Activated CD8-positive, alpha-beta T cell treated with anti-CD3 and anti-CD28 coated beads, Interleukin-2, amount 10 ng/mL, durations not matched to agents 7 days and 5 days (primary cell): ENCODE results near the gene ABCC3. TPM values are rescaled to one million over a fixed set of nuclear protein-coding genes. Genes with fewer than 3 reads are reported as not detected.

Source experiments
- ATAC-seq: fragments of 150-1000 bp; cut with Tn5 transposase; one replicate; pipeline ENCODE4 v1.10.0; 2021; ENCODE audit warnings: moderate library complexity
- CTCF ChIA-PET: fragments of 350-600 bp; sonication (Branson Sonifier 250); formaldehyde crosslinking; loops from one replicate; lab custom pipeline; 2021; ENCODE audit warnings: antibody characterized with exemption; lab: Charles Lee
- POLR2A ChIA-PET: fragments of 350-600 bp; sonication (Branson Sonifier 250); formaldehyde crosslinking; loops from one replicate; lab custom pipeline; 2021; ENCODE audit warnings: antibody characterized with exemption; lab: Charles Lee
- DNase-seq: peaks from one replicate; pipeline ENCODE4 v3.0.0-alpha.2; 2020
- H3K27ac Mint-ChIP-seq: one replicate; pipeline ENCODE4 v1.8.0; 2021; ENCODE audit warnings: mild to moderate bottlenecking, mixed read lengths
- H3K27me3 Mint-ChIP-seq: one replicate; pipeline ENCODE4 v1.8.0; 2021; ENCODE audit warnings: low read depth, mixed read lengths
- H3K36me3 Mint-ChIP-seq: one replicate; pipeline ENCODE4 v1.8.0; 2021; ENCODE audit warnings: low read depth, mixed read lengths
- H3K4me1 Mint-ChIP-seq: one replicate; pipeline ENCODE4 v1.8.0; 2021; ENCODE audit warnings: low read depth, mixed read lengths
- H3K4me3 Mint-ChIP-seq: one replicate; pipeline ENCODE4 v1.8.0; 2021; ENCODE audit warnings: mild to moderate bottlenecking, mixed read lengths
- H3K9me3 Mint-ChIP-seq: one replicate; pipeline ENCODE4 v1.8.0; 2022; ENCODE audit warnings: mixed read lengths; ENCODE audit not compliant: insufficient read depth
- total RNA-seq, 2 experiments: library from RNA; stranded (reverse); gene quantifications; one replicate each; pipeline ENCODE4 v1.2.3, GENCODE V29; 2021

The ABCC3 gene
- total RNA-seq, 2 experiments from 2014 or later, result not detected

GRCh38 chr17:50667259-50668024 is 32.8 kb downstream of the ABCC3 start:
- DNase-seq (no peak), ATAC-seq (no peak)
- Mint-ChIP-seq H3K4me3 (no peak overlapping the region), H3K27me3 (no peaks in the 10 kb centered on the region), H3K27ac (no peak overlapping the region), H3K36me3 (no peaks in the 10 kb centered on the region), H3K4me1 (no peaks in the 10 kb centered on the region), H3K9me3 (no peaks in the 10 kb centered on the region)
- ChIA-PET POLR2A (no interaction called here), CTCF (no interaction called here)

DNA sequence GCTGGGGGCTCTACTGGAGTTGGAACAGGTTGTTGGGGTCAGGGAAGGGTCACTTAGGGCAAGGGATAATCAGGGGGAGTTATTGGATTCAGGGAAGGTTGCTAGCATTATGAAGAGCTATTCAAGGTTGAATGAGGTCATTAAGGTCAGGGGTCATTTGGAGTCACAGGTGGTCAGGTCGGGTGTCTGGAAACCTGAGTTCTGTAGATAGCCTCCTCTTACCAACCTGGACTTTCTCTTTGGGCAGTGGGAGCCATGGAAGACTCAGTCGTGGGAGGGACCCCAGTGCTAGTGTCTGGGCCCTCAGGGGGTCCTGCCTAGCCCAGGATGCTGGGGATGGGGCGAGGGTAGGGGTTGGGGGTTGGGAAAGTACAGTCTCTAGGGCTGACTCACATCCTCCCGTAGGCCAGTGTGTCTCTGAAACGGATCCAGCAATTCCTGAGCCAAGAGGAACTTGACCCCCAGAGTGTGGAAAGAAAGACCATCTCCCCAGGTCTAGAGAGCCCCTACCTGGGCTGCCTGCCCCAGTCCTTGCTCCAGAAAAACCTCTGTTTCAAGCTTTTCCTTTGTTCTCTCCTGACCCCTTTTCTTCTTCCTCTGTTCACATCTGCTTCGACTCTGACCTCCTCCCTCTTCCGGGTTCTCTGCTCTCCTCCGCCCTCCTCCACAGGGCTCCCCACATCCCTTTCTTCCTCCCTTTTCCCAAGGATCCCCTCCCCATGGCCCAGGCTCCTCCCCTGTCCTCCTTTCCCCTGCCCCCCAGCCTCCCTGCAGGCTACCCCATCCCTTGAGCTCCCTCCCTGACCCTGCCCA is 33.5 kb downstream of the ABCC3 start:
- no peak for ATAC-seq
- Mint-ChIP-seq H3K9me3 (no peaks in the 10 kb centered on the region), H3K36me3 (no peaks in the 10 kb centered on the region), H3K4me3 (no peak overlapping the region), H3K27ac (no peak overlapping the region), H3K4me1 (no peaks in the 10 kb centered on the region), H3K27me3 (no peaks in the 10 kb centered on the region)
- ChIA-PET CTCF (no interaction called here), POLR2A (no interaction called here)
- DNase-seq, result no peak

DNA sequence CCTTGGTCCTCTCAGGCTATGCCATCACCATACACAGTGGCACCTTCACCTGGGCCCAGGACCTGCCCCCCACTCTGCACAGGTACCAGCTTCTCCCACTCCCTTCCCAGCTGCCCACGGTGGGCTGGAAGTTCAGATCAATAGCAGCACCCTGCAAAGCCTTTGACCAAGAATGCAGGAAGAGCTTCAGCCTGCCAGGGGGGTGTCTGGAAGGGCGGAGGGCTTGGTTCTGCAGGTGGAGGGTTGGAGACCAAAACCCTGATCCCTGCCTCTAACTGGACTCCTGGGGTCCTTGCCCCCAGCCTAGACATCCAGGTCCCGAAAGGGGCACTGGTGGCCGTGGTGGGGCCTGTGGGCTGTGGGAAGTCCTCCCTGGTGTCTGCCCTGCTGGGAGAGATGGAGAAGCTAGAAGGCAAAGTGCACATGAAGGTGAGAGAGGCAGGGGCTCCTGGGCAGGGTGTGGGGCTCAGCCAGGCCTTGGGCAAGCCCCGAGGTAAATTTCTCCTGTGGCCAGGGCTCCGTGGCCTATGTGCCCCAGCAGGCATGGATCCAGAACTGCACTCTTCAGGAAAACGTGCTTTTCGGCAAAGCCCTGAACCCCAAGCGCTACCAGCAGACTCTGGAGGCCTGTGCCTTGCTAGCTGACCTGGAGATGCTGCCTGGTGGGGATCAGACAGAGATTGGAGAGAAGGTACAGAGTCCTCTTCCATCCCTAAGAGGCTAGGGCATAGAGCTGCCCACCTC is 34.3 kb downstream of the ABCC3 start:
- CTCF ChIA-PET, result interaction anchor here (1.7 kb wide), 1 partner anchor 8 kb away, joined by 4 read pairs; no protein-coding TSS in a partner anchor
- Mint-ChIP-seq H3K4me1 (no peaks in the 10 kb centered on the region), H3K27me3 (no peaks in the 10 kb centered on the region), H3K4me3 (no peak overlapping the region), H3K9me3 (no peaks in the 10 kb centered on the region), H3K27ac (peak overlapping the region; percentile 9), H3K36me3 (no peaks in the 10 kb centered on the region)
- ATAC-seq (no peak), DNase-seq (no peak)
- POLR2A ChIA-PET, result no interaction called here

- Mint-ChIP-seq H3K4me3 (no peak overlapping the region), H3K27me3 (no peaks in the 10 kb centered on the region), H3K27ac (no peak overlapping the region), H3K9me3 (no peaks in the 10 kb centered on the region), H3K4me1 (no peaks in the 10 kb centered on the region), H3K36me3 (no peaks in the 10 kb centered on the region)
- ChIA-PET CTCF (interaction anchor here (0.6 kb wide), 1 partner anchor 32 kb away, joined by 5 read pairs; no protein-coding TSS in a partner anchor), POLR2A (no interaction called here)
- ATAC-seq (no peak), DNase-seq (no peak)
Observed at GRCh38 chr17:50672071-50672470, 37.4 kb downstream of the ABCC3 start.

DNA sequence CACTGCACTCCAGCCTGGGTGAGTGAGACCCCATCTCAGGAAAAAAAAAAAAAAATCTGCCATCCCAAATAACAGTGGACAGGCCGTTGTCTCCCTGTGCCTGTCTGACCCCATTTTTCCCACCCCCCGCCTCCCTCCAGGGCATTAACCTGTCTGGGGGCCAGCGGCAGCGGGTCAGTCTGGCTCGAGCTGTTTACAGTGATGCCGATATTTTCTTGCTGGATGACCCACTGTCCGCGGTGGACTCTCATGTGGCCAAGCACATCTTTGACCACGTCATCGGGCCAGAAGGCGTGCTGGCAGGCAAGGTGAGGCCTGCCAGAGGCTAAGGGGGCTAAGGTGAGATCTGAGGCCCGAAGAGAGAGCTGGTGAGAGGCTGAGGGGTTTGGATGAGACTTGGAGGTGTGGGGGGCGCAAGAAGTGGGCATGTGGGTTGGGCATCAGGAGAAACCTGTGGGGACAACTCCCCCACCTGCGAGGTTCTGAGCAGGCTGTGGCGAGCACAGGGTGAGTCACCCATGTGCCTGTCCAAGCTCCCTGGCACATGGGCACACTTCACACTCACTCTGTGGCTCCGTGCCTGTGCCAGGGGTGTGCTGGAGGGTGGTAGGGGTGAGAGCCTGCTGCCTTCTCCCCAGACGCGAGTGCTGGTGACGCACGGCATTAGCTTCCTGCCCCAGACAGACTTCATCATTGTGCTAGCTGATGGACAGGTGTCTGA is 38.3 kb downstream of the ABCC3 start:
- H3K27me3 Mint-ChIP-seq, result no peaks in the 10 kb centered on the region
- no peak overlapping the region for H3K27ac Mint-ChIP-seq
- ChIA-PET CTCF (interaction anchor here (0.6 kb wide), 1 partner anchor 31 kb away, joined by 5 read pairs; no protein-coding TSS in a partner anchor), POLR2A (no interaction called here)
- DNase-seq (no peak), ATAC-seq (no peak)
- no peaks in the 10 kb centered on the region for H3K4me1 Mint-ChIP-seq
- no peaks in the 10 kb centered on the region for H3K9me3 Mint-ChIP-seq
- H3K36me3 Mint-ChIP-seq, result no peaks in the 10 kb centered on the region
- H3K4me3 Mint-ChIP-seq, result no peak overlapping the region

DNA sequence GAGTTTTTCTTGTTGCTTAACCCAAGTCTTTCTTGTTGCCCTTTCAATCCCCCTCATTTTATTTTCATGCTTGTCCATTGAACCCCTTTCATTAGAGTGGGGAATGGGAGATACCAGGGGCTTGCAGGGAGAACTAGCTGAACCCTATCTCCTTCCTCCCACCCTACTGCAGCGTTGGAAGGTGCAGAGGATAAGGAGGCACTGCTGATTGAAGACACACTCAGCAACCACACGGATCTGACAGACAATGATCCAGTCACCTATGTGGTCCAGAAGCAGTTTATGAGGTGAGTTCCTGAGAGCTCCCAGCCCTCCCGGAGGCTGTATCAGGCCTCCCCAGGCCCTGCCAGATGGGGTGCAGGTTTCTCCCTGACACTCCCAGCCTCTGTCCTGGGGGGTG is 40.5 kb downstream of the ABCC3 start:
- no peaks in the 10 kb centered on the region for H3K4me1 Mint-ChIP-seq
- no peak overlapping the region for H3K27ac Mint-ChIP-seq
- no peak overlapping the region for H3K4me3 Mint-ChIP-seq
- ChIA-PET CTCF (interaction anchor here (1.6 kb wide), 1 partner anchor 9 kb away, joined by 3 read pairs; no protein-coding TSS in a partner anchor), POLR2A (no interaction called here)
- no peak for ATAC-seq
- no peaks in the 10 kb centered on the region for H3K9me3 Mint-ChIP-seq
- H3K36me3 Mint-ChIP-seq, result no peaks in the 10 kb centered on the region
- peaks cover 6% of the 10 kb centered on the region for H3K27me3 Mint-ChIP-seq
- DNase-seq, result no peak

DNA sequence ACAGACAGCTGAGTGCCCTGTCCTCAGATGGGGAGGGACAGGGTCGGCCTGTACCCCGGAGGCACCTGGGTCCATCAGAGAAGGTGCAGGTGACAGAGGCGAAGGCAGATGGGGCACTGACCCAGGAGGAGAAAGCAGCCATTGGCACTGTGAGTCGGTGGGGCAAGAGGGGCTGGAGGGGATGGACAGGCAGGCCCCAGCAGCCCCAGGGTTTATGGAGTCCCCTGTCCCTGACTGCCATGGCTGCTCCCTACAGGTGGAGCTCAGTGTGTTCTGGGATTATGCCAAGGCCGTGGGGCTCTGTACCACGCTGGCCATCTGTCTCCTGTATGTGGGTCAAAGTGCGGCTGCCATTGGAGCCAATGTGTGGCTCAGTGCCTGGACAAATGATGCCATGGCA is 40.9 kb downstream of the ABCC3 start:
- no peaks in the 10 kb centered on the region for H3K4me1 Mint-ChIP-seq
- no peak for DNase-seq
- no peak overlapping the region for H3K4me3 Mint-ChIP-seq
- POLR2A ChIA-PET, result no interaction called here
- no peaks in the 10 kb centered on the region for H3K9me3 Mint-ChIP-seq
- no peak overlapping the region for H3K27ac Mint-ChIP-seq
- peaks cover 10% of the 10 kb centered on the region for H3K27me3 Mint-ChIP-seq
- no peaks in the 10 kb centered on the region for H3K36me3 Mint-ChIP-seq
- no peak for ATAC-seq
- CTCF ChIA-PET, result interaction anchor here (1.6 kb wide), 1 partner anchor 8 kb away, joined by 3 read pairs; no protein-coding TSS in a partner anchor

DNA sequence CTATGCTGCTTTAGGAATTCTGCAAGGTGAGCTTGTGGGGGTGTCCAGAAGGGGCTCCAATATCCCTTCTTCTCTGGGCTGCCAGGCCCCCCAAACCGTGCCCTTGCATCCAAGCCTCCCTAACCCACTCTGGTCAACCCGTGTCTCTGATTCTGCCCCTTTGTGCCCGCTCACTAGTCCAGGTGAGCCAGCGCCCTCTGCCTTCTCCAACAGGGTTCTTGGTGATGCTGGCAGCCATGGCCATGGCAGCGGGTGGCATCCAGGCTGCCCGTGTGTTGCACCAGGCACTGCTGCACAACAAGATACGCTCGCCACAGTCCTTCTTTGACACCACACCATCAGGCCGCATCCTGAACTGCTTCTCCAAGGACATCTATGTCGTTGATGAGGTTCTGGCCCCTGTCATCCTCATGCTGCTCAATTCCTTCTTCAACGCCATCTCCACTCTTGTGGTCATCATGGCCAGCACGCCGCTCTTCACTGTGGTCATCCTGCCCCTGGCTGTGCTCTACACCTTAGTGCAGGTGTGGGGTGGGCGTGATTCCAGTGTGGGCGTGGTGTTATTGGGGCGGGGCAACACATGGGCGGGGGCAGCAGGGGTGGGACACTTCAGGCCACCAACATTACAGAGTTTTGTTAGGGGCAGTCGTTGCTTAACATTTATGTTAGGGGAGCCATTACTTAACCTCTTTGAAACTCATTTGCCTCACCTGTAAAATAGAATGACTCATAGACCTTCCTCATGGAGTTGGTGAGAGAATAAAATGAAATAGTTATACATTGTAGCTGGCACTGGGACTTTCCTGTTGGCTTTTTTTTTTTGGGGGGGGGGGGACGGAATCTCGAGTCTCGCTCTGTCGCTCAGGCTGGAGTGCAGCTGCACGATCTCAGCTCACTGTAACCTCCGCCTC is 41.6 kb downstream of the ABCC3 start:
- POLR2A ChIA-PET, result no interaction called here
- H3K4me1 Mint-ChIP-seq, result peaks cover 2% of the 10 kb centered on the region
- peaks cover 14% of the 10 kb centered on the region for H3K27me3 Mint-ChIP-seq
- H3K36me3 Mint-ChIP-seq, result no peaks in the 10 kb centered on the region
- DNase-seq (no peak), ATAC-seq (no peak)
- CTCF ChIA-PET, result interaction anchor here (1.6 kb wide), 1 partner anchor 8 kb away, joined by 3 read pairs; no protein-coding TSS in a partner anchor
- H3K4me3 Mint-ChIP-seq, result no peak overlapping the region
- no peaks in the 10 kb centered on the region for H3K9me3 Mint-ChIP-seq
- no peak overlapping the region for H3K27ac Mint-ChIP-seq

- Mint-ChIP-seq H3K27ac (no peak overlapping the region), H3K27me3 (peaks cover 27% of the 10 kb centered on the region), H3K36me3 (no peaks in the 10 kb centered on the region), H3K9me3 (no peaks in the 10 kb centered on the region), H3K4me3 (no peak overlapping the region), H3K4me1 (peaks cover 6% of the 10 kb centered on the region)
- ATAC-seq (no peak), DNase-seq (no peak)
- ChIA-PET POLR2A (no interaction called here), CTCF (no interaction called here)
Observed at GRCh38 chr17:50677851-50678375, 43.2 kb downstream of the ABCC3 start.

GRCh38 chr17:50679008-50679544 is 44.4 kb downstream of the ABCC3 start:
- ATAC-seq, result no peak

More at GRCh38 chr17:50679008-50679544, 44.4 kb downstream of the ABCC3 start:
- peaks cover 27% of the 10 kb centered on the region for H3K27me3 Mint-ChIP-seq
- peaks cover 6% of the 10 kb centered on the region for H3K4me1 Mint-ChIP-seq
- H3K27ac Mint-ChIP-seq, result no peak overlapping the region
- H3K9me3 Mint-ChIP-seq, result no peaks in the 10 kb centered on the region
- no peak for DNase-seq
- no peaks in the 10 kb centered on the region for H3K36me3 Mint-ChIP-seq
- no peak overlapping the region for H3K4me3 Mint-ChIP-seq
- CTCF ChIA-PET, result interaction anchor here (1.5 kb wide), 1 partner anchor 15 kb away, joined by 5 read pairs; no protein-coding TSS in a partner anchor
- POLR2A ChIA-PET, result no interaction called here
